Stimulated activated CD8-positive, alpha-beta memory T cell treated with anti-CD3 and anti-CD28 coated beads, Interleukin-15, amount 100 ng/mL, for 24 hours (primary cell): ENCODE measurements around the gene IFNAR1.
"Not testable (repeated sequence)": the region's sequence is repeated elsewhere in the genome, so short reads cannot be mapped to it uniquely, and the experiment has no call there.

Experiments used
- DNase-seq: peaks from one replicate; pipeline ENCODE4 v3.0.0-alpha.2; 2020; ENCODE audit warnings: low read depth

IFNAR1 gene

GRCh38 chr21:33308586-33309490 is 15.9 kb upstream of the IFNAR1 start:
- DNase-seq, result no peak

- no peak for DNase-seq
Measured at GRCh38 chr21:33309778-33310177, 15.0 kb upstream of the IFNAR1 start.

- no peak for DNase-seq
Measured at GRCh38 chr21:33312121-33312520, 12.6 kb upstream of the IFNAR1 start.

GRCh38 chr21:33313183-33313582 is 11.6 kb upstream of the IFNAR1 start:
- DNase-seq, result no peak

GRCh38 chr21:33313611-33314010 is 11.2 kb upstream of the IFNAR1 start:
- no peak for DNase-seq

GRCh38 chr21:33314111-33314510 is 10.7 kb upstream of the IFNAR1 start:
- DNase-seq, result no peak

GRCh38 chr21:33315946-33316710 is 8.6 kb upstream of the IFNAR1 start:
- no peak for DNase-seq

GRCh38 chr21:33317145-33317544 is 7.6 kb upstream of the IFNAR1 start:
- DNase-seq, result no peak

GRCh38 chr21:33317786-33318486 is 6.8 kb upstream of the IFNAR1 start:
- no peak for DNase-seq

GRCh38 chr21:33321005-33321404 is 3.8 kb upstream of the IFNAR1 start:
- not testable (repeated sequence) for DNase-seq

- not testable (repeated sequence) for DNase-seq
Measured at GRCh38 chr21:33323610-33324009, 1.2 kb upstream of the IFNAR1 start.

- peak; percentile 42 for DNase-seq
Measured at GRCh38 chr21:33325222-33326067, 675 bp downstream of the IFNAR1 start.

- no peak for DNase-seq
Measured at GRCh38 chr21:33327326-33327725, 2.6 kb downstream of the IFNAR1 start.

GRCh38 chr21:33327792-33328433 is 3.1 kb downstream of the IFNAR1 start:
- DNase-seq, result no peak

GRCh38 chr21:33330726-33331125 is 6.0 kb downstream of the IFNAR1 start:
- no peak for DNase-seq

- DNase-seq, result no peak
Measured at GRCh38 chr21:33332143-33332542, 7.4 kb downstream of the IFNAR1 start.

- no peak for DNase-seq
Measured at GRCh38 chr21:33334191-33334590, 9.4 kb downstream of the IFNAR1 start.

- DNase-seq, result no peak
Measured at GRCh38 chr21:33334824-33335223, 10.1 kb downstream of the IFNAR1 start.

- no peak for DNase-seq
Measured at GRCh38 chr21:33339135-33339534, 14.4 kb downstream of the IFNAR1 start.

GRCh38 chr21:33339918-33340317 is 15.1 kb downstream of the IFNAR1 start:
- DNase-seq, result no peak

- DNase-seq, result no peak
Measured at GRCh38 chr21:33345751-33346238, 21.0 kb downstream of the IFNAR1 start.
